Peyer's patch (tissue), 4 donors: ENCODE data around the gene FAM222A.

Experiments used
- CTCF ChIP-seq, 6 experiments: fragments of 450-650 bp in 4 of 6; fragments of 200-600 bp in 2 of 6; sonication (generic) in 1 of 6; IDR thresholded peaks; one replicate each; pipeline ENCODE4 v1.5.1; 2017 to 2019; ENCODE audit warnings: antibody characterized with exemption in 6 of 6, mild to moderate bottlenecking in 3 of 6, moderate library complexity in 1 of 6
- POLR2A ChIP-seq, 2 donors: fragments of 450-650 bp; IDR thresholded peaks; one replicate each; pipeline ENCODE4 v1.5.1; 2017; ENCODE audit warnings: antibody characterized with exemption in 2 of 2, mild to moderate bottlenecking in 2 of 2, moderate library complexity in 2 of 2

- TF ChIP-seq CTCF (IDR thresholded peaks at IDR 0.05) = no peak
- no peak for TF ChIP-seq POLR2A (IDR thresholded peaks at IDR 0.05)
These were observed 34.9 kb upstream of the FAM222A start for GRCh38 chr12:109678719-109679118.
